Heart left ventricle (tissue), 13 donors: ENCODE data around the gene PDCD6IP.

Experiments used
- POLR2A ChIP-seq, 2 donors: fragments of 450-650 bp; IDR thresholded peaks; one replicate each; pipeline ENCODE4 v1.6.1; 2017; ENCODE audit warnings: antibody characterized with exemption in 2 of 2, mild to moderate bottlenecking in 2 of 2, moderate library complexity in 2 of 2
- TF ChIP-seq, protein P1 (sequence below), 12 donors: fragments of 200-600 bp; sonication (generic) in 4 of 12; IDR thresholded peaks; one replicate each; pipeline versions ENCODE4 v1.5.0 to v1.8.0; 2018 to 2022; ENCODE audit warnings: antibody characterized with exemption in 12 of 12, mild to moderate bottlenecking in 5 of 12
- donor health status: ischemic (EF 13 %, LVEDD 7.1; RV severe dilation, severe dysfunction).
- donor health status: DM: no; HTN: yes; CAD: no.
- donor health status: DM: no; HTN: no; CAD: no.
- donor health status: ischemic (EF 25% LVEDD 6.9; RV normal size, moderate dysfunction).
- donor health status: ischemic (EF 25% LVEDD 5.7; RV mildly dilated, moderate dysfunction).
- donor health status: ischemic (EF 35%, LVEDD 5.7; RV mildly dilated, moderate dysfunction).
- donor health status: nonischemic (EF 11% LVEDD 7.7; RV severe dilation, severe dysfunction).
- donor health status: DM: yes; HTN: yes; CAD: no.
- donor health status: PGD.
- donor health status: ischemic (EF 29% LVEDD 5.4; RV normal size, mild dysfunction).
- donor health status: nonischemic (EF 23%, LVEDD 6.1; RV moderate dilation, normal function).

DNA sequence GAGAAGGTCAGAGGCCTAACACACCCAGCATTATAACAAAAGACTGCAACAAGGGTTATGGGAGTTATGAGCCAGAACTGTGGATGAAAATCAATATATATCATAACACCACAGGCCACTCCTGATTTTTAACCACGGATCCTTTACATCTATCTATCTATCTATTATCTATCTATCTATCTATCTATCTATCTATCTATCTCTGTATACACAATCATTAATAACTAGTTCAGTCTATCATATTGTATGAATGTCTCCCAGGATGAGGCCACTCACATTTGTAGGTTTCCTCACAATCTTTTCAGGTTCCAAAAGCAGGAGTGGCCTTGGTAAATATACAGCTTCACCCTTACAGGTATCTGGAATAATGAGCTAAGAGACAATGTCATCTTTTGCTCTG, 94.2 kb downstream of the PDCD6IP start:
- TF ChIP-seq, protein P1, sequence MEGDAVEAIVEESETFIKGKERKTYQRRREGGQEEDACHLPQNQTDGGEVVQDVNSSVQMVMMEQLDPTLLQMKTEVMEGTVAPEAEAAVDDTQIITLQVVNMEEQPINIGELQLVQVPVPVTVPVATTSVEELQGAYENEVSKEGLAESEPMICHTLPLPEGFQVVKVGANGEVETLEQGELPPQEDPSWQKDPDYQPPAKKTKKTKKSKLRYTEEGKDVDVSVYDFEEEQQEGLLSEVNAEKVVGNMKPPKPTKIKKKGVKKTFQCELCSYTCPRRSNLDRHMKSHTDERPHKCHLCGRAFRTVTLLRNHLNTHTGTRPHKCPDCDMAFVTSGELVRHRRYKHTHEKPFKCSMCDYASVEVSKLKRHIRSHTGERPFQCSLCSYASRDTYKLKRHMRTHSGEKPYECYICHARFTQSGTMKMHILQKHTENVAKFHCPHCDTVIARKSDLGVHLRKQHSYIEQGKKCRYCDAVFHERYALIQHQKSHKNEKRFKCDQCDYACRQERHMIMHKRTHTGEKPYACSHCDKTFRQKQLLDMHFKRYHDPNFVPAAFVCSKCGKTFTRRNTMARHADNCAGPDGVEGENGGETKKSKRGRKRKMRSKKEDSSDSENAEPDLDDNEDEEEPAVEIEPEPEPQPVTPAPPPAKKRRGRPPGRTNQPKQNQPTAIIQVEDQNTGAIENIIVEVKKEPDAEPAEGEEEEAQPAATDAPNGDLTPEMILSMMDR (IDR thresholded peaks at IDR 0.05), result no peak
- TF ChIP-seq POLR2A (IDR thresholded peaks at IDR 0.05), result no peak
